AG09309 (cell line): Measurements from ENCODE around the gene CALCOCO2.

ENCODE experiments used
- DNase-seq: peaks from one replicate; pipeline ENCODE4 v3.0.0-alpha.2; 2010; ENCODE audit warnings: low read depth
- H3K4me3 ChIP-seq: 2 replicates; pipeline ENCODE4 v1.5.1; 2011; ENCODE audit warnings: mild to moderate bottlenecking, low read depth, low read length, moderate library complexity; ENCODE audit not compliant: control insufficient read depth
- CTCF ChIP-seq: IDR thresholded peaks from 2 replicates; pipeline ENCODE4 v1.5.1; 2011; ENCODE audit warnings: mild to moderate bottlenecking, low read depth, low read length, inconsistent platforms; ENCODE audit not compliant: insufficient read depth, control insufficient read depth; ENCODE audit errors: missing control alignments

Gene CALCOCO2

DNA sequence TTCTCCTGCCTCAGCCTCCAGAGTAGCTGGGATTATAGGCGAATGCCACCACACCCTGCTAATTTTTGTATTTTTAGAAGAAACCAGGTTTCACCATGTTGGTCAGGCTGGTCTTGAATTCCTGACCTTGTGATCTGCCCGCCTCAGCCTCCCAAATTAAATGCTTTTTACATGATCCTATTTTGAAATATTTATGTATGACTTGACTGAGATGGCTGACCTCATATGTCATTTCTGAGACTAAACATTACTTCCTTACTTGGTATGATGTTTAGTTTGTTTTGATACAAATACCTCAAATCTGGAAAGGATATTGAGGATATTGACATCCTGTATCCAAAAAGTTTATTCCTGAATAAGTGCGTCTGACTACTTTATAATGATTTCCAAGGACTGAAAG lies 11.9 kb downstream of the CALCOCO2 start:
- H3K4me3 ChIP-seq, result no peak overlapping the region
- no peak for TF ChIP-seq CTCF
- DNase-seq, result no peak

DNA sequence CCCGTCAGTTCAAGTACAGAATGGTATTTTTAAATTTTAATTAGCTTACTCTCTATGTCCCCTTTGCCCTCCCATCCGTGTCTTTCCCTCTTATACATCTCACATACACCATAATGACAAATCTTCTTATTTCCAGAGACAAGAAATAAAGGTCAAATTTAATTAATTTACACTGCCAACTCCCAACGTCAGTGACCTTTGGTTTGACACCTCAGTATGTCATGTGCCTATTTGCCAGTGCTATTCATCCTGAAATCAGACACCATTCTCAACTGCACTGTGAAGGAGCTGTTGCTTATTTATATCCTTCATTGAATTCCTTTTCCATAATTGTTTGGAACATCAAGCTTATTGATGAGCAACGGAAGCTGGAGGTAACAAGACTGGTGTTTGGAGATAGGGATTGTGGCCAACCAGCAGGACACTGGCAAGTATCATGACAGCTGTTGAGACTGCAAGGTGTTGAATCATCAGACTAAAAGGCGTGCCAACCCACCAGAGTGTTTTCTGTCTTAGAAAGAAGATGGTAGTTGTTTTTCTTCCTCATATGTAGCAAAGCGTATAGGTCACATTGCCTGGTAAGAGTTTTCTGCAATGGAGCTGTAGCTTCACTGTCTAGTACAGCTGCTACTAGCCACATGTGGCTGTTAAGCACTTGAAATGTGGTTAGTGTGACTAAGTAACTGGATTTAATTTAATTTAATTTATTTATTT lies 12.5 kb downstream of the CALCOCO2 start:
- no peak overlapping the region for H3K4me3 ChIP-seq
- no peak for TF ChIP-seq CTCF
- DNase-seq, result peak; percentile 56

DNA sequence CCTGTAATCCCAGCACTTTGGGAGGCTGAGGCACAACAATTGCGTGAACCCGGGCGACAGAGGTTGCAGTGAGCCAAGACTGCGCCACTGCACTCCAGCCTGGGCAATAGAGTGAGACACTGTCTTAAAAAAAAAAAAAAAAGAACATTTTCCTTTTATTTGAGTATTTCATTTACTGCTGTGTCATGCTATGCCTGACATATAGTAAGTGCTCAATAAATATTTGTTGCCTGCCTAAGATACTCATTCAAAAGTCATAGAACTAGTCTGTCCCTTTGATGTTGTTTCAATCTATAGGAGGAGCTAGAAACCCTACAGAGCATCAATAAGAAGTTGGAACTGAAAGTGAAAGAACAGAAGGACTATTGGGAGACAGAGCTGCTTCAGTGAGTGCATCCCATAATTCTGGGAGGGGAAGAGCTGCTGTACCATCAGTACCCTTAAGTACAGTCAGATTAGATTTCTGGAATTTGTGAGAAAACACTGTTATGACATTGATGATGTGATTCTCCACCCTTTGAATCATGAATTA lies 20.0 kb downstream of the CALCOCO2 start:
- no peak overlapping the region for H3K4me3 ChIP-seq
- no peak for TF ChIP-seq CTCF
- DNase-seq, result no peak

DNA sequence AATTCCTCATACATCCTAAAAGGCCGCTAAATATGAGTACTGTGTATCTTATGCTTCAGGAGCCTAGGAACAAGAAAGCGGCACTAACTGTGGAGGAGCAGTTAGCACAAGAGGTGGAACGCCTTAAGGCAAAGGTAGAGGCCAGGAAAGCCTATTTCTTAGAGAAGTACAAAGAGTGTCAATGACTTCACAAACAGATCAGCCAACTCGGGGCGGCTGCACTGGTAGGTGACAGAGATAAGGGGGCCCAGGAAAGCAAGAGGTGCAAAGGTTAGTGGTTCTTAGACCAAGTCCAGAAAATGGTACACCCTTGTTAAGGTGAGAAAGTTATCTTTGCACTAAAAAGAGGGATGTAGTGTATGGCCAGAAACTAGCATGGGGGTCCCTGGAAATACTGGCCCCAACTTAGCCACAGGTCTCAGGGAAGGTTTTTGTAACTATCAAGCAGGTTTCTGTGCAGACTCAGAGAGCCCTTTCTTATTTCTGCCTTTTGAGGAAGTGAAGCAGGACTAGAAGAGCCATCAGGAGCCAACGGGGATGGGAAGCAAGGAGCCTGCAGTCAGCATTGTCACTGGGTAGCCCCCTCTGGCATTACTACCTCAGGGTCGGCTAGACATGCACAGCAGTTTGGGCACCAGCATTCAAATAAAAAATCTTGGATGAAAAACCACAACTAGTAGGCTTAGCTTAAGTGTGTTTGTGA lies 24.1 kb downstream of the CALCOCO2 start:
- TF ChIP-seq CTCF, result no peak
- no peak for DNase-seq
- H3K4me3 ChIP-seq, result no peak overlapping the region

- H3K4me3 ChIP-seq, result no peak overlapping the region
- no peak for TF ChIP-seq CTCF
- no peak for DNase-seq
Measured at GRCh38 chr17:48856122-48856821, 25.4 kb downstream of the CALCOCO2 start.

GRCh38 chr17:48860034-48860433 lies 29.2 kb downstream of the CALCOCO2 start:
- no peak overlapping the region for H3K4me3 ChIP-seq
- no peak for TF ChIP-seq CTCF
- no peak for DNase-seq
